Urothelium cell line (cell line): ENCODE measurements around the gene SSTR1.
A peak's percentile ranks its signal among the peaks of the same experiment; 100 is the strongest.

ENCODE experiments used
- DNase-seq: peaks from one replicate; pipeline ENCODE4 v3.0.0; 2011; ENCODE audit warnings: low spot score, mixed read lengths
- FAIRE-seq: peaks from 2 replicates; lab custom pipeline; 2011; peaks lifted over from hg19 to GRCh38; lab: Jason Lieb, UNC

SSTR1 gene

GRCh38 chr14:38201137-38201828 lies 6.4 kb upstream of the SSTR1 start:
- DNase-seq (no peak), FAIRE-seq (no peak)

DNA sequence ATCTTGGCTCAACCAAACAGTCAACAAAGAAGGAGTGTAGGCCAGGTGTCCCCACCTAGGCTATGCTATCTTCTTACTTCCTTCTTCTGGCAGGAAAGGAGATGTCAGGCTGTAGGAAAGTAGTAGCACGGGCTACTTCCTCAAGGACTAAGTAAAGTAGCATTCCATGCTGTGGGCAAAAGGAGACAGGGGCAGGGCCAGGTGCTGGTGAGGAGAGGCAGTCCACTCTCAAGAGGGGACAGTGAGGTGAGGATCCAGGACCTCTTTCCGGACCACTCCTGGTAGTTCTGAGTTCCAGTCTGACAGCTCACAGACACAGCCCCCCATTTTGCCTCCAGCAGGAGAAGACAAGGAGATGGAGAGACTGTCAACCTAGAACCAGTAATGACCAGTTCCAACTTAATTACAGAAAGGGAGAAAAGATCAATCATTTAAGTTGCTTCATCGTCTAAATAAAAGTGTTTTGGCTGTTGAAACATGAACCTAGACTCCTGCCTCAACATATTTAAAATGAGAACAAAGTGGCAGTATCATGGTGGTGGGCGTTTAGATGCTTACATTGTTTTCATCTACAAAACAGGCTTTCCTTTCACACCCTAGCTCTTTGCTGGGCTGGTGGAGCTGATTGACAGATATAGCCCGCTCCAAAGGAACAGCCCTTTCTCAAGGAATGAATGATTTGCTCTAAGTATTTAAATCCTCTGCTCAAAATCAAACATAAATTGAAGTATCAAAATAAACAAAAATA lies 5.1 kb upstream of the SSTR1 start:
- no peak for FAIRE-seq
- DNase-seq, result no peak

GRCh38 chr14:38203929-38204718 lies 3.6 kb upstream of the SSTR1 start:
- DNase-seq (no peak), FAIRE-seq (no peak)

GRCh38 chr14:38204719-38205115 lies 3.0 kb upstream of the SSTR1 start:
- DNase-seq, result no peak
- FAIRE-seq, result no peak

- DNase-seq (no peak), FAIRE-seq (no peak)
These were observed 2.4 kb upstream of the SSTR1 start for GRCh38 chr14:38205119-38205813.

DNA sequence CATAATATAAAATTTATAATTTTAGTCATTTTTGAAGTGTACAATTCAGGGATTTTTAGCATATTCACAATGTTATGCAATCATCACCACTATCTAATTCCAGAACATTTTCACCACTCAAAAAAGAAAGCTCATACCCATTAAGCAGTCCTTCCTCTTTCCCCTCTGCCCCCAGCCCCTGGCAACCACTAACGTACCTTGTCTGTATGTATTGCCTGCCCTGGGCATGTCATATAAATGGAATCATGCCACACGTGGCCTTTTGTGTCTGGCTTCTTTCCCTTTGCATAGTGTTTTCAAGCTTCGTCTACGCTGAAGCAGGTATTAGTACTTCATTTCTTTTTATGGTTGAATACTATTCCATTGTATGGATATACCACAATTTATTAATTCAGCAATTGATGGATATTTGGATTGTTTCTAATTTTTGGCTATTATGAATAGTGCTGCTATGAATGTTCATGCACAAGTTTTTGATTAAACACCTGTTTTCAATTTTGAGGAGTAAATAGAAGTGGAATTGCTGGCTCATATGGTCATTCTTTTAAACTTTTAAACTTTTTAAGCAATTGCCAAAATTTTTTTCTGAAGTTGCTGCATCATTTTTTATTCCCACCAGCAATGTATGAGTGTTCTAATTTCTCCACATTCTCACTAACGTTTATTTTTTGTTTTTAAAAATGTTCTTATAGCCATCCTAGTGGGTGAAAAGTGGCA lies 1.6 kb upstream of the SSTR1 start:
- DNase-seq (no peak), FAIRE-seq (no peak)

- FAIRE-seq (no peak), DNase-seq (no peak)
These were observed 871 bp upstream of the SSTR1 start for GRCh38 chr14:38206689-38207376.

GRCh38 chr14:38207377-38207735 lies 348 bp upstream of the SSTR1 start:
- FAIRE-seq, result no peak
- DNase-seq, result no peak

DNA sequence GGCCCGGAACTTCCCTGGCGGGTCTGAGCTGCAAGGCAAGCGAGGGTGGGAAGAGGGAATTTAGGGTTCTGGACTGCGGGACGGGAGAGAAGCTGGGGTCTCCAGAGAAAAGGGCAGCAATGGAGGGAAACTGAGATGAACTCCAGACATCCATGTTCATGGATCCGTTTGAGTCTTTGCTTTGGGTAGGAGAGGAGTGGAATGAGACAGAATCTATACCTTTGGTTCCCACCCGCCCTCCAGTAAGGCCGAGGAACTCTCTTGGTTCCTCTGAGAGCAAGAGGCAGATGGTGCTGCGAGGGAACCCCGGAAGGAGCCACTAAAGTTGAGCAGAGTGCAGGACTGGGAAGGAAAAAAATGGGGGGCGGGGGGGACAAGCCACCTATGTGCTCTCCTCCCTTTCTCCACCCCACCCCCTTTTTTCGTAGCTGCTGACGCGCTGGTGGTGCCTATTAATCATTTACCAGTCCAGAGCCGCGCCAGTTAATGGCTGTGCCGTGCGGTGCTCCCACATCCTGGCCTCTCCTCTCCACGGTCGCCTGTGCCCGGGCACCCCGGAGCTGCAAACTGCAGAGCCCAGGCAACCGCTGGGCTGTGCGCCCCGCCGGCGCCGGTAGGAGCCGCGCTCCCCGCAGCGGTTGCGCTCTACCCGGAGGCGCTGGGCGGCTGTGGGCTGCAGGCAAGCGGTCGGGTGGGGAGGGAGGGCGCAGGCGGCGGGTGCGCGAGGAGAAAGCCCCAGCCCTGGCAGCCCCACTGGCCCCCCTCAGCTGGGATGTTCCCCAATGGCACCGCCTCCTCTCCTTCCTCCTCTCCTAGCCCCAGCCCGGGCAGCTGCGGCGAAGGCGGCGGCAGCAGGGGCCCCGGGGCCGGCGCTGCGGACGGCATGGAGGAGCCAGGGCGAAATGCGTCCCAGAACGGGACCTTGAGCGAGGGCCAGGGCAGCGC lies 1.2 kb downstream of the SSTR1 start:
- no peak for FAIRE-seq
- peak; percentile 34 for DNase-seq

DNA sequence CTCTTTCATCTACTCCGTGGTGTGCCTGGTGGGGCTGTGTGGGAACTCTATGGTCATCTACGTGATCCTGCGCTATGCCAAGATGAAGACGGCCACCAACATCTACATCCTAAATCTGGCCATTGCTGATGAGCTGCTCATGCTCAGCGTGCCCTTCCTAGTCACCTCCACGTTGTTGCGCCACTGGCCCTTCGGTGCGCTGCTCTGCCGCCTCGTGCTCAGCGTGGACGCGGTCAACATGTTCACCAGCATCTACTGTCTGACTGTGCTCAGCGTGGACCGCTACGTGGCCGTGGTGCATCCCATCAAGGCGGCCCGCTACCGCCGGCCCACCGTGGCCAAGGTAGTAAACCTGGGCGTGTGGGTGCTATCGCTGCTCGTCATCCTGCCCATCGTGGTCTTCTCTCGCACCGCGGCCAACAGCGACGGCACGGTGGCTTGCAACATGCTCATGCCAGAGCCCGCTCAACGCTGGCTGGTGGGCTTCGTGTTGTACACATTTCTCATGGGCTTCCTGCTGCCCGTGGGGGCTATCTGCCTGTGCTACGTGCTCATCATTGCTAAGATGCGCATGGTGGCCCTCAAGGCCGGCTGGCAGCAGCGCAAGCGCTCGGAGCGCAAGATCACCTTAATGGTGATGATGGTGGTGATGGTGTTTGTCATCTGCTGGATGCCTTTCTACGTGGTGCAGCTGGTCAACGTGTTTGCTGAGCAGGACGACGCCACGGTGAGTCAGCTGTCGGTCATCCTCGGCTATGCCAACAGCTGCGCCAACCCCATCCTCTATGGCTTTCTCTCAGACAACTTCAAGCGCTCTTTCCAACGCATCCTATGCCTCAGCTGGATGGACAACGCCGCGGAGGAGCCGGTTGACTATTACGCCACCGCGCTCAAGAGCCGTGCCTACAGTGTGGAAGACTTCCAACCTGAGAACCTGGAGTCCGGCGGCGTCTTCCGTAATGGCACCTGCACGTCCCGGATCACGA lies 2.2 kb downstream of the SSTR1 start:
- FAIRE-seq, result no peak
- DNase-seq, result peak; percentile 38

GRCh38 chr14:38210587-38211216 lies 3.0 kb downstream of the SSTR1 start:
- DNase-seq (peak; percentile 39), FAIRE-seq (no peak)

DNA sequence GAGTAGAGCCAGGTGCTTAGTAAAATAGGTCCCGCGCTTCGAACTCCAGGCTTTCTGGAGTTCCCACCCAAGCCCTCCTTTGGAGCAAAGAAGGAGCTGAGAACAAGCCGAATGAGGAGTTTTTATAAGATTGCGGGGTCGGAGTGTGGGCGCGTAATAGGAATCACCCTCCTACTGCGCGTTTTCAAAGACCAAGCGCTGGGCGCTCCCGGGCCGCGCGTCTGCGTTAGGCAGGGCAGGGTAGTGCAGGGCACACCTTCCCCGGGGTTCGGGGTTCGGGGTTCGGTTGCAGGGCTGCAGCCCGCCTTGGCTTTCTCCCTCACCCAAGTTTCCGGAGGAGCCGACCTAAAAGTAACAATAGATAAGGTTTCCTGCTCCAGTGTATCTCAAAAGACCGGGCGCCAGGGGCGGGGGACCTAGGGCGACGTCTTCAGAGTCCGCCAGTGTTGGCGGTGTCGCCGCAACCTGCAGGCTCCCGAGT lies 3.6 kb downstream of the SSTR1 start:
- FAIRE-seq, result no peak
- DNase-seq, result no peak

GRCh38 chr14:38212111-38212510 lies 4.4 kb downstream of the SSTR1 start:
- no peak for FAIRE-seq

DNA sequence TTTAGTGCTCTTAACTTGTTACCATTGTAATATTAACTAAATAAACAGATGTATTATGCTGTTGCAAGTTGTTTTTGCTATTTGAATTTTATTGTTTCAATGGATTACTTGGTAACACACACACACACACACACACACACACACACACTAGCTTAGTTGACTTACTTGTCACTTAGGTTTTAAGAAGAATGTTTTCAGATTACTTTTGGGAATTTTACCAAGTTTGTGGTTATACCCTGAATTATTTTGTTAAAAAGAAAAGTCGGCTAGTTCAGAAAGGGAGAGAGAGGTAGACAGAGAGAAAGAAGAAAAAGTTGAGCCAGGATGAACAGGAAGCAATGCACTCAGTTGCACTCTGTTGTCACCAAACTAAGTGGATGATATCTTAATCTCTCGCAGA lies 5.3 kb downstream of the SSTR1 start:
- DNase-seq, result no peak

More at GRCh38 chr14:38212111-38212510, 4.4 kb downstream of the SSTR1 start:
- no peak for DNase-seq

DNA sequence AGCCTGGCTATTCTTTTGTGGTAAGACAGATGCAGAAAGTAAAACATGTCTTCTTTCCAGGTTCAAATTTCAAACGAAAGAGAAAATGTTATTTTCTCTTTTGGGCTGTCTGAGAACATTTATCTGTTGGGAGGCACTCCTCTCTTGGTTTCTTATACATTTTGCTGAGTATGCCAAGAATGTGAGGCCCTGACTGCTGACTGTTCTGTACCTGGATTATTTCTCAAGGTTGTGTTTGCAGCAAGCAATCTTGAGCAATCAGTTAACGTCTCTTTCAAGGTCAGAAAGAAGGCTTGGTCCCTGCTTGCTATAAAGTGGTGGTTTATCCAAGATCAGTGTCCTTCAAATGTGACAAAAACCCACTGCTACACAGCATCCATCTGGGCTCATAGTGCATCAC lies 9.8 kb downstream of the SSTR1 start:
- DNase-seq, result no peak
- FAIRE-seq, result no peak

More for the DNA sequence above, 5.3 kb downstream of the SSTR1 start:
- FAIRE-seq, result no peak

GRCh38 chr14:38221077-38221476 lies 13.4 kb downstream of the SSTR1 start:
- no peak for FAIRE-seq
- no peak for DNase-seq

- DNase-seq, result no peak
These were observed 16.6 kb downstream of the SSTR1 start for GRCh38 chr14:38224338-38224737.

More at GRCh38 chr14:38224338-38224737, 16.6 kb downstream of the SSTR1 start:
- no peak for FAIRE-seq
